Heart right ventricle (tissue), 16 donors: ENCODE results near the gene TMEM120B. TPM values are rescaled to one million over a fixed set of nuclear protein-coding genes. Genes with fewer than 3 reads are reported as not detected.
"Not testable (repeated sequence)": the region's sequence is repeated elsewhere in the genome, so short reads cannot be mapped to it uniquely, and the experiment has no call there.

Experiments
- ATAC-seq, 8 donors: fragments of 200-7000 bp; cut with Tn5 transposase; one replicate each; pipeline ENCODE4 v1.9.1; 2020; ENCODE audit warnings: mild to moderate bottlenecking in 8 of 8, moderate library complexity in 8 of 8, moderate number of reproducible peaks in 1 of 8
- DNase-seq, 2 donors: peaks; one replicate each; pipeline ENCODE4 v3.0.0-alpha.2; 2020
- H3K27ac ChIP-seq, 10 donors: fragments of 200-600 bp; sonication (generic) in 2 of 10; one replicate each; pipeline versions ENCODE4 v1.5.0 to v1.8.0; 2020 to 2022; ENCODE audit warnings: mild to moderate bottlenecking in 3 of 10
- H3K27me3 ChIP-seq, 7 donors: fragments of 200-600 bp; one replicate each; pipeline ENCODE4 v1.8.0; 2021 to 2022; ENCODE audit warnings: mild to moderate bottlenecking in 2 of 7
- H3K36me3 ChIP-seq, 9 donors: fragments of 200-600 bp; sonication (generic) in 1 of 9; one replicate each; pipeline versions ENCODE4 v1.5.0 to v1.8.0; 2020 to 2022; ENCODE audit warnings: mild to moderate bottlenecking in 2 of 9
- H3K4me1 ChIP-seq, 9 donors: fragments of 200-600 bp; sonication (generic) in 1 of 9; one replicate each; pipeline versions ENCODE4 v1.5.0 to v1.8.0; 2020 to 2022; ENCODE audit warnings: mild to moderate bottlenecking in 4 of 9
- H3K4me3 ChIP-seq, 10 donors: fragments of 200-600 bp; sonication (generic) in 2 of 10; one replicate each; pipeline versions ENCODE4 v1.5.0 to v1.8.0; 2020 to 2022; ENCODE audit warnings: mild to moderate bottlenecking in 7 of 10, moderate library complexity in 2 of 10
- H3K9me3 ChIP-seq, 11 donors: fragments of 200-600 bp in 10 of 11; sonication (generic) in 2 of 11; one replicate each; pipeline versions ENCODE4 v1.5.0 to v1.8.0; 2013 to 2022; ENCODE audit warnings: mild to moderate bottlenecking in 2 of 11, control low read depth in 1 of 11, moderate library complexity in 1 of 11
- WGBS, 2 donors: extraction: QIAGEN DNeasy Blood & Tissue Kit; methylation state at CpG; one replicate each; pipeline ENCODE4 v1.1.7; 2013; ENCODE audit warnings: inconsistent platforms in 1 of 2; 5-methylcytosine and 5-hydroxymethylcytosine counted together
- intact Hi-C, 10 donors: fragments of 100-400 bp; cut with DNase I; formaldehyde crosslinking; loops; one replicate each; pipeline versions ENCODE4 v1.11.1 to v1.14.2; 2022
- polyA plus RNA-seq, 2 donors: library from polyadenylated mRNA; stranded (reverse); fragments of 200-250 nt; gene quantifications; one replicate each; pipeline ENCODE4 v1.2.3, GENCODE V29; 2013
- total RNA-seq, 10 donors: library from RNA; stranded (reverse); fragmentation: NEBNext Ultra II Directional in 3 of 10; extraction: Animal tissue kit (Norgen Biotek cat#: 25700) in 3 of 10; gene quantifications; one replicate each; pipeline versions ENCODE4 v1.2.1 to v1.2.4, GENCODE V29; 2021 to 2023
- TF ChIP-seq, protein P1 (sequence below), 9 donors: fragments of 200-600 bp; sonication (generic) in 2 of 9; IDR thresholded peaks; one replicate each; pipeline versions ENCODE4 v1.5.0 to v1.8.0; 2021 to 2022; ENCODE audit warnings: antibody characterized with exemption in 9 of 9, mild to moderate bottlenecking in 5 of 9, moderate library complexity in 1 of 9
- donor health status: Arrhythmogenic right ventricular cardiomyopathy.
- donor health status: ischemic (EF 13 %, LVEDD 7.1; RV severe dilation, severe dysfunction).
- donor health status: healthy with polysubstance abuse.
- donor health status: DM: no; HTN: yes; CAD: no.
- donor health status: DM: no; HTN: no; CAD: no.
- donor health status: ischemic (EF 25% LVEDD 6.9; RV normal size, moderate dysfunction).
- donor health status: ischemic (EF 25% LVEDD 5.7; RV mildly dilated, moderate dysfunction).
- donor health status: healthy.
- donor health status: DM: yes; HTN: yes; CAD: no.
- donor health status: Ischemic cardiomyopathy.
- donor health status: ischemic (EF 35%, LVEDD 5.7; RV mildly dilated, moderate dysfunction).
- donor health status: nonischemic (EF 11% LVEDD 7.7; RV severe dilation, severe dysfunction).
- donor health status: DM: yes; HTN: yes; CAD: no.
- donor health status: PGD.
- donor health status: ischemic (EF 29% LVEDD 5.4; RV normal size, mild dysfunction).
- donor health status: nonischemic (EF 23%, LVEDD 6.1; RV moderate dilation, normal function).

Gene TMEM120B
- total and polyA plus RNA-seq, 12 donors: 5.3 to 12.7 (median 7.4) TPM

DNA sequence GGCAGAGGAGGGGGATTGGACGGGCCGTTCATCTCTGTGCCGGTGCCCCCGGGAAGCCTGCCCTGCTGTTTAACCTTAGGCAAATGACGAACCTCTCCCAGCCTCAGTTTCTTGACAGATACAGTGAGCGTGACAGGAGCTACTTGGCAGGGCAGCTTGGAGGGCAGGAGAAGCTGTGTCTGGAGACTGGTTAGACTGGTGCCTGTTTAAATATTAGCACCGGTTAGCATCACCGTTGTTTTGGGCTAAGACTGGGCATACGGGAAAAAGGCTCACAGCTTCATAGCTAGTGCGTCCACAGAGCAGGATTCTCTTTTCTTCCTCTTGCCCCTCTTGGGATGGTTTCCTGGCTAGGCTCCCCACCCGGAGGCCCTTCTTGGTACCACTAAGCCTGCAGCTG is 42.3 kb downstream of the TMEM120B start:
- Histone ChIP-seq H3K4me1 (peaks cover 0 to 22% (median 7%) of the 10 kb centered on the region in 9 donors), H3K27ac (peak overlapping the region in 5 of 10 donors; percentile 60 to 75 (median 67)), H3K36me3 (peaks cover 0 to 29% (median 0%) of the 10 kb centered on the region in 9 donors), H3K27me3 (no peaks in the 10 kb centered on the region), H3K9me3 (no peaks in the 10 kb centered on the region), H3K4me3 (no peak overlapping the region)
- 95 to 96% methylated on average over 11 of the region's 11 CpGs for WGBS, 2 donors
- TF ChIP-seq, protein P1, sequence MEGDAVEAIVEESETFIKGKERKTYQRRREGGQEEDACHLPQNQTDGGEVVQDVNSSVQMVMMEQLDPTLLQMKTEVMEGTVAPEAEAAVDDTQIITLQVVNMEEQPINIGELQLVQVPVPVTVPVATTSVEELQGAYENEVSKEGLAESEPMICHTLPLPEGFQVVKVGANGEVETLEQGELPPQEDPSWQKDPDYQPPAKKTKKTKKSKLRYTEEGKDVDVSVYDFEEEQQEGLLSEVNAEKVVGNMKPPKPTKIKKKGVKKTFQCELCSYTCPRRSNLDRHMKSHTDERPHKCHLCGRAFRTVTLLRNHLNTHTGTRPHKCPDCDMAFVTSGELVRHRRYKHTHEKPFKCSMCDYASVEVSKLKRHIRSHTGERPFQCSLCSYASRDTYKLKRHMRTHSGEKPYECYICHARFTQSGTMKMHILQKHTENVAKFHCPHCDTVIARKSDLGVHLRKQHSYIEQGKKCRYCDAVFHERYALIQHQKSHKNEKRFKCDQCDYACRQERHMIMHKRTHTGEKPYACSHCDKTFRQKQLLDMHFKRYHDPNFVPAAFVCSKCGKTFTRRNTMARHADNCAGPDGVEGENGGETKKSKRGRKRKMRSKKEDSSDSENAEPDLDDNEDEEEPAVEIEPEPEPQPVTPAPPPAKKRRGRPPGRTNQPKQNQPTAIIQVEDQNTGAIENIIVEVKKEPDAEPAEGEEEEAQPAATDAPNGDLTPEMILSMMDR (IDR thresholded peaks at IDR 0.05): no peak
- no peak for DNase-seq
- ATAC-seq: no peak
- intact Hi-C loops: loop anchor here in 2 of 10 donors (5.0 kb wide), 2 partner anchors 38 to 43 kb away; partner anchors contain the start of gene TMEM120B (in 1 of the 2)

DNA sequence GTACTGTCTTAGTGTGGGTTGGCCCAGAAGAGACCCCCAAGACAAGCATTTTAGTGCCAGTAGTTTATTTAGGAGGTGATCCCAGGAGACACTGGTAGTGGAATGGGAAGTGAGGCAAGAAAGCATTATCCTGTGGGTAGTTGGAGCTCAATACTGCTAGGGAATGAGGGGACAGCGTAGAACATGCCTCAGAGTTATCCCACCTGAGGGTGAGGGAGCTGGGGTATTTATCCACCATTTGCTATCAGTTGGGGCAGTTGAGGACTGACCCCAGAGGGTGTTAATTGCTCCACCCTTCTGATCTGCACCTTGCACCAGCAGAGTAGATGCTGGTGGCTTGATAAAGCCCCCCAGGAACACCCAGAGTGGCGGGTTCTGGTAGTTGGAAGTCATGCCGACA is 43.0 kb downstream of the TMEM120B start:
- peaks cover 0 to 22% (median 7%) of the 10 kb centered on the region in 9 donors for H3K4me1 ChIP-seq
- H3K9me3 ChIP-seq: no peaks in the 10 kb centered on the region
- intact Hi-C loops: no loop called here
- H3K36me3 ChIP-seq: peaks cover 0 to 26% (median 0%) of the 10 kb centered on the region in 9 donors
- H3K27ac ChIP-seq: no peak overlapping the region
- no peak overlapping the region for H3K4me3 ChIP-seq
- no peak for ATAC-seq
- H3K27me3 ChIP-seq: no peaks in the 10 kb centered on the region
- TF ChIP-seq, protein P1 (IDR thresholded peaks at IDR 0.05): no peak
- DNase-seq: no peak
- 92 to 96% methylated on average over 3 of the region's 3 CpGs for WGBS, 2 donors

DNA sequence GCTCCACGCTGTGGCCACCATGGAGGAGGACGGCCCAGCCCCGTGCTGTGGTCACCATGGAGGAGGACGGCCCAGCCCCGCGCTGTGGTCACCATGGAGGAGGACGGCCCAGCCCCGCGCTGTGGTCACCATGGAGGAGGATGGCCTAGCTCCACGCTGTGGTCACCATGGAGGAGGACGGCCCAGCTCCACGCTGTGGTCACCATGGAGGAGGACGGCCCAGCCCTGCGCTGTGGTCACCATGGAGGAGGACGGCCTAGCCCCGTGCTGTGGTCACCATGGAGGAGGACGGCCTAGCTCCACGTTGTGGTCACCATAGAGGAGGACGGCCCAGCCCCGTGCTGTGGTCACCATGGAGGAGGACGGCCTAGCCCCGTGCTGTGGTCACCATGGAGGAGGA is 46.0 kb downstream of the TMEM120B start:
- Histone ChIP-seq H3K4me1 (peaks cover 3 to 30% (median 11%) of the 10 kb centered on the region in 9 donors), H3K36me3 (peaks cover 0 to 13% (median 0%) of the 10 kb centered on the region in 9 donors)
- H3K27ac ChIP-seq, intact Hi-C loops, H3K4me3 ChIP-seq, ATAC-seq, H3K27me3 ChIP-seq, H3K9me3 ChIP-seq, DNase-seq: not testable (repeated sequence)
- WGBS, 2 donors: 95 to 96% methylated on average over 15 to 22 of the region's 22 CpGs

DNA sequence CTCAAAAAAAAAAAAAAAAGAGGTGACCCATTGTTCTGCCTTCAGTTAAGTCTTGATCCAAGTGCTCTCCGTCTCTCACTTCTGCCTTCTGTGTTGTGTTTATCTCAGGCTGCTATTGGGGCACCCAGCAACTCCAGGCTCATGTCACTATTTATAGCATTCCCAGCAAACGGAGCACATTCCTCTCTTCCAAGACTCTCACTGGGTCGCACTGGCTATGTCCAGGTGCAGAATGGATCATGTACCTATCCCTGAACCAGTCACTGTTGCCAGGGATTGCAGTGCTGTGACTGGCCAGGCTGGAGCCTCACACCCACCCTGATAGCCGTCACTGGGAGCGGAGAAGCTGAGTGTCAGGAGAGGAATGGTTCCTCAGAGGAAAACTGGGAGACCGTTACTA is 49.7 kb downstream of the TMEM120B start:
- Histone ChIP-seq H3K27me3 (no peaks in the 10 kb centered on the region), H3K27ac (peak overlapping the region in 9 of 10 donors; percentile 32 to 73 (median 66)), H3K36me3 (peaks cover 0 to 13% (median 0%) of the 10 kb centered on the region in 9 donors), H3K9me3 (no peaks in the 10 kb centered on the region), H3K4me1 (peaks cover 4 to 26% (median 11%) of the 10 kb centered on the region in 9 donors), H3K4me3 (peak overlapping the region in 1 of 10 donors; percentile 10)
- TF ChIP-seq, protein P1 (IDR thresholded peaks at IDR 0.05): no peak
- no peak for DNase-seq
- WGBS, 2 donors: 46 to 55% methylated on average over 6 of the region's 6 CpGs
- intact Hi-C loops: no loop called here
- peak; percentile 39 to 93 (median 87) for ATAC-seq

DNA sequence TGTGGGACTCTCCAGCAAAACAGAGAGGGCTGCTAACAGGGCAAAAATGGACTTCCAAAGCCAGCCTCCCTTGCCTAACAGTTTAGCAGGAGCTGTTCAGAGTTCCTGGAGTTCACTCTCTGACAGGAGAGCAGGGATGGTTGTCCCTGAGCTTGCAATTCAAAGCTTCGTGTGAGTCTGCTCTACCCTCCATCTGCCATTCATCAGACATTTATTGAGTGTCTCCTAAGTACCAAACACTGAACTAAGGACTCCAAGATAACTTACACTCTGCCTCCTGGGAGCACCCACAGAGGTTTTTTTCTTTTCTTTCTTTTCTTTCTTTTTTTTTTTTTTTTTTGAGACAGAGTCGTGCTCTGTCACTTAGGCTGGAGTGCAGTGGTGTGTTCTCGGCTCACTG is 52.3 kb downstream of the TMEM120B start:
- ATAC-seq (no peak), DNase-seq (no peak)
- Histone ChIP-seq H3K4me3 (no peak overlapping the region), H3K4me1 (peaks cover 15 to 43% (median 27%) of the 10 kb centered on the region in 9 donors), H3K36me3 (peaks cover 0 to 13% (median 0%) of the 10 kb centered on the region in 9 donors), H3K27me3 (no peaks in the 10 kb centered on the region), H3K9me3 (no peaks in the 10 kb centered on the region), H3K27ac (no peak overlapping the region)
- 96% methylated on average over 3 of the region's 3 CpGs for WGBS, 2 donors
- intact Hi-C loops: loop anchor here in 2 of 10 donors (5.0 kb wide), 1 partner anchor 53 kb away; the partner anchor contains the start of gene TMEM120B (in 2 of the 2)
- TF ChIP-seq, protein P1 (IDR thresholded peaks at IDR 0.05): no peak
